ENCODE data around the gene TMIE. TPM values are rescaled to one million over a fixed set of nuclear protein-coding genes. Genes with fewer than 3 reads are reported as not detected.

The TMIE gene
- total and polyA plus RNA-seq, 12 donors, result 0.30 to 21.4 (median 2.0) TPM

GRCh38 chr3:46710671-46711295 lies 9.6 kb downstream of the TMIE start:
- Histone ChIP-seq H3K4me1 (replicated peaks in 1 of 2) (no peaks in the 10 kb centered on the region), H3K27me3 (no peaks in the 10 kb centered on the region), H3K27ac (no peak overlapping the region), H3K36me3 (replicated peaks in 1 of 2) (no peaks in the 10 kb centered on the region), H3K4me3 (no peak overlapping the region), H3K9me3 (replicated peaks in 1 of 3) (no peaks in the 10 kb centered on the region)
- TF ChIP-seq CTCF (IDR thresholded peaks at IDR 0.05), result no peak
- TF ChIP-seq POLR2A (IDR thresholded peaks at IDR 0.05), result no peak
- intact Hi-C loops (cut with DNase I), result loop anchor here in 1 of 2 donors (10.0 kb wide), 1 partner anchor 644 kb away; no protein-coding TSS in a partner anchor
- peak in 3 of 7 donors; percentile 4 to 9 (median 9) for DNase-seq
- 95 to 98% (median 97%) methylated on average over 5 to 6 of the region's 6 CpGs for WGBS, 4 donors

DNA sequence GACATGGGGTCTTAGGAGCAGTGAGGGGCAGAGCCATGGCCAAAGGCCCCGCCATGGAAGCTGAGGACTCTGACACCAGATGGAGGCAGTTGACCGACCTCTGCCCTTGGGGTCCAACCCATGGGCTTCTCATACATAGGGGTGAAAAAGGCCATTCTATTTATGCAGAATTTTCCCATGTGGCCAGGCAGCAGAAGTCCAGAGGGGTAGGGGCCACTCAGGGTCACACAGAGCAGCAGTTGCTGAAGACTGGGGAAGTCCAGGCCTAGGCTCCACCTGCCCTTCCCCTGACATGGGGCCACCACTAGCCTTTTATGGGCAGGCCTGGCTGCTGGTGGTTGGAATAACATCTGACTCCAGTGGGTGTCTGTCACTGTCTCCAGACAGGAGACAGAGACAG lies 10.1 kb downstream of the TMIE start:
- Histone ChIP-seq H3K9me3 (replicated peaks in 1 of 3) (no peaks in the 10 kb centered on the region), H3K27ac (no peak overlapping the region), H3K4me3 (no peak overlapping the region), H3K4me1 (replicated peaks in 1 of 2) (no peaks in the 10 kb centered on the region), H3K27me3 (no peaks in the 10 kb centered on the region), H3K36me3 (replicated peaks in 1 of 2) (no peaks in the 10 kb centered on the region)
- 93 to 100% (median 100%) methylated on average over 1 to 2 of the region's 2 CpGs for WGBS, 4 donors
- intact Hi-C loops (cut with DNase I), result loop anchor here in 1 of 2 donors (10.0 kb wide), 1 partner anchor 643 kb away; no protein-coding TSS in a partner anchor
- DNase-seq, result peak in 3 of 7 donors; percentile 5 to 11 (median 11)
- no peak for TF ChIP-seq CTCF (IDR thresholded peaks at IDR 0.05)
- no peak for TF ChIP-seq POLR2A (IDR thresholded peaks at IDR 0.05)

DNA sequence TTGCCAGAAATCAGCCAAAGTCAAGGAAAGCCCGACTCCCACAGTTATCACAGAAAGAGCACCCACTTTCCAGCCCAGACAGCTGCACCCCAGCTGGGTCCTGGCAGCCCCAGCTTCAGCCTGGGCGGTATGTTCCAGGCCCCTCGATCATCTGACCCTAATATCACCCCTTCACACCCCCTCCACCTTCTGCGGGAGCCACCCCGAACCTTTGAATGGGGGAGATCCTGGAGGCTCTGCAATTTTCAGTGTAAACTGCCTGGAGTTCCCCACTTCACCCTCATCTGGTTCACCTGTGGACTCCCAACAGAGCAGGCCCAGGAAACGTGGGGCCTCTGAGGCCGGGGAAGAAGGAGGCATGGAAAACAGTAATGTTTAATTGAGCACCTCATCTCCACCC lies 10.6 kb downstream of the TMIE start:
- TF ChIP-seq CTCF (IDR thresholded peaks at IDR 0.05), result no peak
- no peak for TF ChIP-seq POLR2A (IDR thresholded peaks at IDR 0.05)
- intact Hi-C loops (cut with DNase I), result loop anchor here in 1 of 2 donors (10.0 kb wide), 1 partner anchor 643 kb away; no protein-coding TSS in a partner anchor
- Histone ChIP-seq H3K27me3 (no peaks in the 10 kb centered on the region), H3K4me3 (no peak overlapping the region), H3K4me1 (replicated peaks in 1 of 2) (no peaks in the 10 kb centered on the region), H3K36me3 (replicated peaks in 1 of 2) (no peaks in the 10 kb centered on the region), H3K27ac (no peak overlapping the region), H3K9me3 (replicated peaks in 1 of 3) (no peaks in the 10 kb centered on the region)
- DNase-seq, result peak in 2 of 7 donors; percentile 1 to 7
- 86 to 91% (median 89%) methylated on average over 7 of the region's 7 CpGs for WGBS, 4 donors

DNA sequence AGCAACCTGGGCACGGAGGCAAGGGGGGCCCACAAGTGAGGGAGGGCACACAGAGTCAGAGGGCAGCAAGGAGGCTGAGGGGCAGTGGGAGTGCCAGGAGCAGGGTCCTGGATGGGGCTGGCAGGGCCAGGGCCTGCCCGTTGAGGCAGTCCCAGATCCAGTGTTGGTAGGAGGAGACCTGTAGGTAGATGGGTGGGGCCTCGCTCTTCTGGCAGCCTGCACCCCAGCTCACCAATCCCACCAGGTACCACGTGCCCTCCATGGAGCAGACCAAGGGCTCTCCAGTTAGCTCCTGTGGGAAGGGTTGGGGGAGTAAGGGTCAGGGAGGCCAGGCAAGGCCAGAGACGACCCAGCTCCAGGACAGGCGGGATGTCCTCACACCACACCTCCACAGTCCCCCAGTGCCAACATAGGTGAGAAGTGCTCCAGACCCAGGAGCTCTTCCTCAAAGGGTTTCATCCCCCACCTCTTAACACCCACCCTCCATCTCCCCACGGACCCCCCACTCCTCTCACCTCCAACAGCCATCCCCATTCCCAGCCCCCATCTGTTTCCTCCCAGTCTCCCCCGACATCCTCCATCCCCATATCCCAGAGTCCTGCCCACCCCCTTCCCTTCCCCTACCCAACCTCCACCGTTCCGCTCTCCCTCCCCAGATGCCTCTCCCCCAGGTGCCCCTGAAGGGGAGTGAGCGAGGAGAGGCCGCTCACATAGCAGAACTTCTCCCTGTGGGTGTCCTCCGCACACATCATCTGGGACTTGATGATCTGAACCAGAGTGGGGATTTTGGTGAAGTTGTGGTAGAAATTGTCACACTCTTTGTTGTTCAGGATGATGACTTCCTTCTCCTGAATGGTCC lies 11.2 kb downstream of the TMIE start:
- WGBS, 4 donors, result 80 to 90% (median 87%) methylated on average over 8 to 13 of the region's 13 CpGs
- Histone ChIP-seq H3K27ac (no peak overlapping the region), H3K4me3 (no peak overlapping the region), H3K4me1 (replicated peaks in 1 of 2) (no peaks in the 10 kb centered on the region), H3K36me3 (replicated peaks in 1 of 2) (no peaks in the 10 kb centered on the region), H3K9me3 (replicated peaks in 1 of 3) (no peaks in the 10 kb centered on the region), H3K27me3 (no peaks in the 10 kb centered on the region)
- TF ChIP-seq POLR2A (IDR thresholded peaks at IDR 0.05), result no peak
- no peak for TF ChIP-seq CTCF (IDR thresholded peaks at IDR 0.05)
- peak in 2 of 7 donors; percentile 5 to 8 for DNase-seq
- intact Hi-C loops (cut with DNase I), result loop anchor here in 1 of 2 donors (10.0 kb wide), 1 partner anchor 642 kb away; no protein-coding TSS in a partner anchor

Data from adrenal gland (tissue), 12 donors.